Endodermal cell (in vitro differentiated cells): Measurements from ENCODE around the gene BBOX1. TPM values are rescaled to one million over a fixed set of nuclear protein-coding genes. Genes with fewer than 3 reads are reported as not detected.

Experiments used
- DNase-seq: peaks from one replicate; pipeline ENCODE4 v3.0.0-alpha.2; 2017
- H3K27ac ChIP-seq: 2 replicates; pipeline ENCODE4 v1.5.1; 2013; ENCODE audit warnings: mild to moderate bottlenecking, low read depth, low read length, moderate library complexity
- H3K27me3 ChIP-seq: 2 replicates; pipeline ENCODE4 v1.6.1; 2013; ENCODE audit warnings: mild to moderate bottlenecking, low read length, moderate library complexity; ENCODE audit not compliant: insufficient read depth, control insufficient read depth, poor library complexity, severe bottlenecking
- H3K36me3 ChIP-seq: 2 replicates; pipeline ENCODE4 v1.7.0; 2013; ENCODE audit warnings: mild to moderate bottlenecking, low read length, moderate library complexity; ENCODE audit not compliant: control insufficient read depth, insufficient read depth
- H3K4me1 ChIP-seq: one replicate; pipeline ENCODE4 v1.7.0; 2013; ENCODE audit warnings: low read length; ENCODE audit not compliant: control insufficient read depth, insufficient read depth
- H3K4me3 ChIP-seq: 2 replicates; pipeline ENCODE4 v1.5.1; 2013; ENCODE audit warnings: mild to moderate bottlenecking, low read length, moderate library complexity
- H3K9ac ChIP-seq: 2 replicates; pipeline ENCODE4 v1.6.1; 2013; ENCODE audit warnings: mild to moderate bottlenecking, low read length, moderate library complexity; ENCODE audit not compliant: poor library complexity, severe bottlenecking; ENCODE audit errors: extremely low read depth
- H3K9me3 ChIP-seq: 2 replicates; pipeline ENCODE4 v1.6.1; 2013; ENCODE audit warnings: mild to moderate bottlenecking, low read length, moderate library complexity; ENCODE audit not compliant: control insufficient read depth
- H3K27ac Mint-ChIP-seq: 2 replicates; pipeline ENCODE4 v1.8.0; 2020; ENCODE audit warnings: mixed read lengths
- H3K27me3 Mint-ChIP-seq: 2 replicates; pipeline ENCODE4 v1.8.0; 2021; ENCODE audit warnings: mild to moderate bottlenecking, mixed read lengths; ENCODE audit not compliant: insufficient read depth
- H3K36me3 Mint-ChIP-seq: 2 replicates; pipeline ENCODE4 v1.8.0; 2020; ENCODE audit warnings: low read depth, mixed read lengths
- H3K4me1 Mint-ChIP-seq: 2 replicates; pipeline ENCODE4 v1.8.0; 2020; ENCODE audit warnings: mixed read lengths
- H3K4me3 Mint-ChIP-seq: 2 replicates; pipeline ENCODE4 v1.8.0; 2020; ENCODE audit warnings: mild to moderate bottlenecking, moderate library complexity, mixed read lengths
- H3K9me3 Mint-ChIP-seq: 2 replicates; pipeline ENCODE4 v1.8.0; 2020; ENCODE audit warnings: mild to moderate bottlenecking, mixed read lengths
- CTCF ChIP-seq: fragments of 200-600 bp; sonication (generic); conservative IDR thresholded peaks from 2 replicates; pipeline ENCODE4 v1.5.0; 2021; ENCODE audit warnings: antibody characterized with exemption, mild to moderate bottlenecking
- WGBS, 2 experiments: methylation state at CpG; one replicate each; pipeline versions ENCODE4 v1.1.5 to v1.1.7; 2013; ENCODE audit warnings: missing lambda C conversion rate in 2 of 2, mixed read lengths in 1 of 2; ENCODE audit not compliant: insufficient coverage in 1 of 2, insufficient read length in 1 of 2; 5-methylcytosine and 5-hydroxymethylcytosine counted together
- total RNA-seq, 2 donors: library from RNA; stranded (reverse); fragmentation: NEBNext Ultra II Directional in 1 of 2; extraction: Animal tissue kit (Norgen Biotek cat#: 25700) in 1 of 2; gene quantifications; 2 replicates in 1 of 2; 3 replicates in 1 of 2; pipeline ENCODE4 v1.2.1, GENCODE V29; 2021

Gene BBOX1
- total RNA-seq, 2 donors from 2014 or later, result not detected

GRCh38 chr11:27025957-27026733 lies 14.5 kb upstream of the BBOX1 start:
- TF ChIP-seq CTCF, result no peak
- no peaks in the 10 kb centered on the region for H3K4me1 Mint-ChIP-seq
- H3K9ac ChIP-seq, result no peak overlapping the region
- no peak overlapping the region for H3K27ac Mint-ChIP-seq
- WGBS, 2 experiments, result 91 to 94% methylated on average over 6 to 8 of the region's 8 CpGs
- H3K9me3 Mint-ChIP-seq, result no peaks in the 10 kb centered on the region
- DNase-seq, result no peak
- no peak overlapping the region for H3K4me3 Mint-ChIP-seq
- no peaks in the 10 kb centered on the region for H3K27me3 ChIP-seq
- no peaks in the 10 kb centered on the region for H3K27me3 Mint-ChIP-seq
- no peak overlapping the region for H3K4me3 ChIP-seq
- no peaks in the 10 kb centered on the region for H3K36me3 ChIP-seq
- no peaks in the 10 kb centered on the region for H3K36me3 Mint-ChIP-seq
- no peak overlapping the region for H3K27ac ChIP-seq
- H3K9me3 ChIP-seq, result no peaks in the 10 kb centered on the region
- H3K4me1 ChIP-seq, result no peaks in the 10 kb centered on the region

GRCh38 chr11:27028561-27028965 lies 12.1 kb upstream of the BBOX1 start:
- 100% methylated on average over 1 of the region's 1 CpG; no CpG with 5 or more reads in 1 of the 2 experiments for WGBS, 2 experiments
- DNase-seq, result no peak

GRCh38 chr11:27029966-27030365 lies 10.6 kb upstream of the BBOX1 start:
- Mint-ChIP-seq H3K27ac (no peak overlapping the region), H3K9me3 (no peaks in the 10 kb centered on the region)
- 85 to 100% methylated on average over 1 of the region's 1 CpG for WGBS, 2 experiments

More at GRCh38 chr11:27028561-27028965, 12.1 kb upstream of the BBOX1 start:
- H3K27ac ChIP-seq, result no peak overlapping the region
- no peak overlapping the region for H3K4me3 ChIP-seq
- no peaks in the 10 kb centered on the region for H3K4me1 ChIP-seq
- no peaks in the 10 kb centered on the region for H3K9me3 ChIP-seq
- no peaks in the 10 kb centered on the region for H3K27me3 Mint-ChIP-seq
- TF ChIP-seq CTCF, result no peak
- H3K9me3 Mint-ChIP-seq, result no peaks in the 10 kb centered on the region
- H3K4me3 Mint-ChIP-seq, result no peak overlapping the region
- no peaks in the 10 kb centered on the region for H3K27me3 ChIP-seq
- no peak overlapping the region for H3K27ac Mint-ChIP-seq
- H3K9ac ChIP-seq, result no peak overlapping the region
- H3K4me1 Mint-ChIP-seq, result no peaks in the 10 kb centered on the region
- H3K36me3 ChIP-seq, result no peaks in the 10 kb centered on the region
- no peaks in the 10 kb centered on the region for H3K36me3 Mint-ChIP-seq

More at GRCh38 chr11:27029966-27030365, 10.6 kb upstream of the BBOX1 start:
- H3K4me1 ChIP-seq, result no peaks in the 10 kb centered on the region
- H3K9ac ChIP-seq, result no peak overlapping the region
- peaks cover 3% of the 10 kb centered on the region for H3K9me3 ChIP-seq
- no peaks in the 10 kb centered on the region for H3K27me3 ChIP-seq
- Mint-ChIP-seq H3K4me1 (no peaks in the 10 kb centered on the region), H3K4me3 (no peak overlapping the region), H3K27me3 (peaks cover 3% of the 10 kb centered on the region), H3K36me3 (no peaks in the 10 kb centered on the region)
- H3K27ac ChIP-seq, result no peak overlapping the region
- H3K36me3 ChIP-seq, result no peaks in the 10 kb centered on the region
- no peak for TF ChIP-seq CTCF
- no peak overlapping the region for H3K4me3 ChIP-seq
- no peak for DNase-seq
